ENCODE data around the gene SCOC. TPM values are rescaled to one million over a fixed set of nuclear protein-coding genes. Genes with fewer than 3 reads are reported as not detected.

The SCOC gene
- 104 TPM for total RNA-seq

GRCh38 chr4:140373328-140374129 lies at the start of gene SCOC:
TSS of gene SCOC (plus strand) at chr4:140373646. CDS start at chr4:140379171, 5,525 bp downstream.
- DNase-seq = peak; percentile 99

GRCh38 chr4:140326395-140326993 lies 47.0 kb upstream of the SCOC start:
- DNase-seq = peak; percentile 2

- DNase-seq = no peak
Observed at GRCh38 chr4:140330311-140330900, 43.0 kb upstream of the SCOC start.

DNA sequence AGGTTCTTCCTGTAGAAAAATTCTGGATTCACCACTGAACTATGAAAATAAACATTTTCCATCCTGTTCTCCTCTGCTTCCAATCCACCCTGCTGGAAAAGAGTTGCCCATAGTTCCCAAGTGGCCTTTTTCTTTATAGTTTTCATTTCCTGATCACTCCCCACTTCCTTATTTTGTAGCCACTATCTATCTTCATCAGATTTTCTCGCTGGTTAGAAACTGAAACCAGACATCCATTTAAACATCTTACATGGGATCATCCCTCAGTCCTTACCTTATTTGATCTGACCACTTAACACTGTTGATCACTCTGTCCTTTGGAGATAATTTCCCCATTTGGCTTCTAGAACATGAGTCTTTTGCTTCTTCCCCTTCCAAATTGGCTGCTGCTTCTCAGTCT lies 42.2 kb upstream of the SCOC start:
- DNase-seq = no peak

- DNase-seq = no peak
Observed at GRCh38 chr4:140331876-140332275, 41.6 kb upstream of the SCOC start.

- DNase-seq = no peak
Observed at GRCh38 chr4:140332734-140333133, 40.7 kb upstream of the SCOC start.

DNA sequence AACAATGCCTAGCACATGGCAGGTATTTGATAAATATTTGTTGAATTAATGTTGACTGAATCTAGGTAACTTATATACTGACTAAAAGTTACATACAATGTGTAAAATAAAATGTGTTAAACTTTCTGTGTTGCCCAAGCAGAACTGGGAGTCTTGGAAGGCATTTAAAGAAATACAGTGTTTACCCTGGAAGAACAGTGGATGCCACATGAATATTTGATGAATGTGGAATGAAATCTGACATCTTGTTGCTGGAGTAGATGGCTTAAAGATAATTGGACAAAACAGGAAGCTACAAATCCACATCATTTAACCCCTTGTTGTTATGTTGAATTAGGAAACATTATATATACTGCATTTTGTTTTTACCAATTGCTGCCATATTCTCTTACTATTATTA lies 39.9 kb upstream of the SCOC start:
- DNase-seq = no peak

DNA sequence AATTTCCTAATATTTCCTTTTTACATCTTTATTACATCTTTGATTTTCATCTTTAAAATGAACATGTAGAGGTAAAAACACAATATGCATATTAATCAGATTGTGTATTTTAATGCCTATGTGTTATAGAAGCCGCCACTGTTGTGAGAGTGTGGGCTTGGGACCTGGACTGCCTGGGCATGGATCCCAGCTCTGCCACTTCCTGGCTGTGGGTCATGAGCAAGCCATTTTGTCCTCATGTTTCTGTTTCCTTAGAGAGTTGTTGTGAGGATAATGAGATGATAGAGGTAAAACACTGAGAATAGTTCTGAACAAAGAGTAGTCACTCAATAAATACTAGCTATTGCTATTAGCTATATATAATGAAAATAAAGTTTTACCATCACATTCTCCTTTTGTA lies 38.4 kb upstream of the SCOC start:
- no peak for DNase-seq

- no peak for DNase-seq
Observed at GRCh38 chr4:140336730-140337129, 36.7 kb upstream of the SCOC start.

- no peak for DNase-seq
Observed at GRCh38 chr4:140342620-140343019, 30.8 kb upstream of the SCOC start.

DNA sequence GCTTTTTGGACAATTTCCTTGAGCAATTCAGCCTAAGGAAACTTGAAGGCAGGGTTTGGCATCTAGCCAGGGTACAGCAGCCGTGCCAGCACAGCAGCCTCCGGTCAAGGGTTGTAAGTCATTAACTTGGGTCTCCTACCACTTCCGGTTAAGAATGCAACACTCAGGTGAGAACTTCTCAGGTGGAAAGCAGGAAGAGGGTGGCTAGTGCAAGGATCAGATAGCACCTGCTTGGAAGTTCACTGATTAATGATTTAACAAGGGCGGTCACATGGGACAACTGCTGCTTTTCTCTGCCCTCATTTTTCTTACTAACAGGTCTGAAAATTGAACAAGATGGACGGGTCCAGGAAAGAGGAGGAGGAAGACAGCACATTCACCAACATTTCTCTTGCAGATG lies 30.1 kb upstream of the SCOC start:
- no peak for DNase-seq

DNA sequence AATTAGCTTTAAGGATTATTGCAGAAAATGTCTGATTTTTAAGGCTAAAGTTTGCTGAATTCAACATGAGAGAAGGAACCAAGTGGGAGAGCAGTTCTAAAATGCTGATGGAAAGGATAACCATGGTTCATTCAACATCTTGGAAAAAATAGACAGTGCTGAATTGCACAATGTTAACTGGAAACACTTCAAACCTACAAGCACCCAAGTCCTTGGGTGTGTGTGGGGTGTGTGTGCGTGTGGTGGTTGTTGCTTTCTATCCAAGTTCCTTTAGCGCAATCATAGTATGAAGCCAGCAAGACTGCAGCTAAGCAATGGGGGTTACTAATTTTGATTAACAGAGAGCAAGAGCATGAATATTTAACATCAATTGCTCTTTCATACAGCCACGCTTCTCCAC lies 29.3 kb upstream of the SCOC start:
- DNase-seq = no peak

- peak; percentile 56 for DNase-seq
Observed at GRCh38 chr4:140344621-140345020, 28.8 kb upstream of the SCOC start.

GRCh38 chr4:140346136-140346535 lies 27.3 kb upstream of the SCOC start:
- DNase-seq = no peak

DNA sequence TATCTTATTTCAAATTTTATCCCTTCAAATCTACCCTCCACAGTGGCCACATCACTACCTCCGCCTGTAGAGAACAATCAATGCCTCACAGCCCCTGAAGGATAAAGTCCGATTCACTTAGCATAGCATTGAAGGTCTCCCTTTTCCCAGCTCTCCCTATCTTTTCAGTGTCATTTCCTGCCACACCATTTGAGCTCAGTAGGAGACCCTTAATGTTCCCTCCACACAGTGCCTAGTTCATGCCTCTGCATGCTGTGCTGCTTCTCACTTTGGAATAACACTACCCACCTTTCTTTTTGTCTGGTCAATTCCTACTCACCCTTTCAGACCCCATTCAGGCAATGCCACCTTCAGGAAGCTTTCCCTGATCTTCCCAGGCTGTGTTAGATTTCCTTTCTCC lies 23.6 kb upstream of the SCOC start:
- DNase-seq = no peak

DNA sequence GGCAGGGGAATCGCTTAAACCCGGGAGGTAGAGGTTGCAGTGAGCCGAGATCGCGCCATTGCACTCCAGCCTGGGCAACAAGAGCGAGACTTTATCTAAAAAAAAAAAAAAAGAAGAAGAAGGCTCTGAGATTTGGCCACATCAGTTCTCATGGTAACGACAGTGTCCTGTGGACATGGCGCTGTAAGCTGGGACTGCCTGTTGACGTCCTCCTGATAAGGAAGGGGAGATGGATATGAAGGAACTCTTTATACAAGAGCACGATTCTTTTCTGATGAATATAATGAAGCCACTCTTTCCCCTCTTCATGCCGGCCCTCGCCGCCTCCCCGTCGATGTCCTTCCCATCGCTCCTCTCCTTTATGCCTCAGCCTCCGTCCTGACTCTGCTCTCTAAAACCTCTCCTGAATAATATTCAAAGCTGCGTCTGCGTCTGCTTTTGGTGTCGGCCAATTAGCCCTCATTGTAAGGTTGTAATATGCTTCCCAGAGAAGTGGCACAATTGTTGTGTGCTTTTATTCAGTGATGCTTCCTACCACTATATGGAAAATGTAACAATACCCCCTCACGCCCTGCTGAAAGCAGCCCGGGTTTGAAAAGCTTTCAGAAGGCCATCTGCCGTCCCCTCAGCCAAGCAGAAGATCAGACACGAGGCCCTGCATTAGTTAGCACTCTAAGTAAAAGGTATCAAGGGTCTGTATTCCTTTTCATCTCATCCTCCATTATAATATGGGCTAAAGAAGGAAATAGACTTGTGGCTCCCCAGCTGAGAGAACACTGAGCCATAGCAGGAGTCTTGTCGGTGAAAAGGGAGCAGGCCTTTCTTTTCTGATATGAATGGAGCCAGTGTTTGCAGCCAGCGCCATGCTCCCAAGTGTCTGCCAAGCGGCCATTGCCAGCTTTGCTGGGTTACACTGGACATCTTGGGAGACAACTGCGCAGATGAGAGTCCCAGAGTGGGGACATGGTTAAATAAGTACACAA lies 22.1 kb upstream of the SCOC start:
- DNase-seq = no peak

GRCh38 chr4:140353786-140354185 lies 19.7 kb upstream of the SCOC start:
- DNase-seq = no peak

- DNase-seq = no peak
Observed at GRCh38 chr4:140355288-140355687, 18.2 kb upstream of the SCOC start.

GRCh38 chr4:140357868-140358267 lies 15.6 kb upstream of the SCOC start:
- no peak for DNase-seq

- DNase-seq = no peak
Observed at GRCh38 chr4:140358281-140358680, 15.2 kb upstream of the SCOC start.

DNA sequence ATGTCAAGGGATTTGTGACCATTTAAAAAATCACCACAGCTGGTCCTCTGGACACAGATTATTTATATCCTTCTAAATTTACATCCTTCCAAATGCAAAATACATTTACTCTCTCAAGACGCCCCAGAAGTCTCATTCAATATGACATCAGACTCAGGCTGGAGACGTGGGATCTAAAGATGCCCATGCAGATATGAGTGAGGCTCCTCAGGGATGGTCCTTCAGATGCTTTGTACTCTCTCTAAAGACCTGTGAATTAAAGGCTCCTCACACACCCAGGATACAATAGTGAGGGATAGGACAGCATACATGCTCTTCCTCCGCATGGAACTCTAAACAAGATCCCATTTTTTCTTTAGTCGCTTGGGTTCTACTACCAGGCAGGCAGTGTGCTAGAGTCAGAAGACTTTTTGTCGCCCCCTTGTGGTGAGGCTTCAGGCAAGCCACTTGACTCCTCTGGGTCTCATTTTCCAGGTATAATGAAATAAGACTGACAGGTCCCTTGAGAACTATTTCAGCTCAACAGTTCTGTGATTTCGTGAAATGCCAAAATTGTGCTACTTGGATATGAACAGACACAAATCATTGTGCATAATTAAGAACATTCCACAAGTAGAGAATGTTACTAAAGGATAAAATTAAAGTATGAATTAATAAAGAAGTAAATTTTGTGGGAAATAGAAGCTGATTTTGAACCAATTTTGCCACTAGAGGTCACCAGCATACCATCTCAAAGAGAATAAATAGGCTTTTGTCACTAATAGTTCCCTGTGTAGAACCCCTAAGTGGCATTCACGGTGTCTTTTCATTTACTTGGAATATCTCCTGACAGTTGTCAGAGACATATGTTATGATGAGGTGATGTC lies 13.7 kb upstream of the SCOC start:
- no peak for DNase-seq

DNA sequence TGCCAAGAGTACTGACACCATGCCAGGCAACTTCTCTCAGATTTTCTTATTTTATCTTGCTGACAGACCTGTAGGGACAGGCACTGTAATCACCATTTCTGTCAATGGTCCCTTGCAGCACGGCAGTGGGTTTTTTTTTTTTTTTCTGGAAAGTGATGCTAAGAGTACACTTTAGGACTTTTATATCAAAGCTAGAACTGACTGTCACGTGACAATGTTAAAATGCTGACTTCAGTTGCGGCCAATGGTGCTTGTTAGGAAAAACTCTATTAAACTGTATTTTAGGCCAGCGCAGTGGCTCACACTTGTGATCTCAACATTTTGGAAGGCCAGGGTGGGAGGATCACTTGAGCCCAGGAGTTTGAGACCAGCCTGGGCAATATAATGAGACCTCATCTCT lies 12.3 kb upstream of the SCOC start:
- no peak for DNase-seq
